Upper lobe of right lung (tissue), 1 donor: ENCODE data around the gene GPHB5. TPM values are rescaled to one million over a fixed set of nuclear protein-coding genes. Genes with fewer than 3 reads are reported as not detected.
"Not testable (repeated sequence)": the region's sequence is repeated elsewhere in the genome, so short reads cannot be mapped to it uniquely, and the experiment has no call there.

Experiments used
- ATAC-seq: fragments of 200-7000 bp; cut with Tn5 transposase; one replicate; pipeline ENCODE4 v1.9.1; 2020; ENCODE audit warnings: mild to moderate bottlenecking, moderate library complexity
- DNase-seq: peaks from one replicate; pipeline ENCODE4 v3.0.0-alpha.2; 2020
- H3K27ac ChIP-seq: fragments of 200-600 bp; one replicate; pipeline ENCODE4 v1.8.0; 2022
- H3K27me3 ChIP-seq: fragments of 200-600 bp; one replicate; pipeline ENCODE4 v1.8.0; 2022; ENCODE audit warnings: mild to moderate bottlenecking
- H3K36me3 ChIP-seq: fragments of 200-600 bp; one replicate; pipeline ENCODE4 v1.8.0; 2022
- H3K4me1 ChIP-seq: fragments of 200-600 bp; one replicate; pipeline ENCODE4 v1.8.0; 2022
- H3K4me3 ChIP-seq: fragments of 200-600 bp; one replicate; pipeline ENCODE4 v1.8.0; 2022; ENCODE audit warnings: mild to moderate bottlenecking
- H3K9me3 ChIP-seq: fragments of 200-600 bp; one replicate; pipeline ENCODE4 v1.8.0; 2022
- intact Hi-C: fragments of 100-400 bp; cut with DNase I; formaldehyde crosslinking; loops from one replicate; pipeline ENCODE4 v1.11.0; 2022
- total RNA-seq: library from RNA; stranded (reverse); fragmentation: NEBNext Ultra II Directional; extraction: Animal tissue kit (Norgen Biotek cat#: 25700); gene quantifications from one replicate; pipeline ENCODE4 v1.2.1, GENCODE V29; 2021
- TF ChIP-seq, protein P1 (sequence below): fragments of 200-600 bp; IDR thresholded peaks from one replicate; pipeline ENCODE4 v1.8.0; 2022; ENCODE audit warnings: antibody characterized with exemption
- donor health status: DM: no; HTN: yes; CAD: no; lungs with severe emphysema.

The GPHB5 gene
- total RNA-seq, 1 donor from 2014 or later, result not detected

DNA sequence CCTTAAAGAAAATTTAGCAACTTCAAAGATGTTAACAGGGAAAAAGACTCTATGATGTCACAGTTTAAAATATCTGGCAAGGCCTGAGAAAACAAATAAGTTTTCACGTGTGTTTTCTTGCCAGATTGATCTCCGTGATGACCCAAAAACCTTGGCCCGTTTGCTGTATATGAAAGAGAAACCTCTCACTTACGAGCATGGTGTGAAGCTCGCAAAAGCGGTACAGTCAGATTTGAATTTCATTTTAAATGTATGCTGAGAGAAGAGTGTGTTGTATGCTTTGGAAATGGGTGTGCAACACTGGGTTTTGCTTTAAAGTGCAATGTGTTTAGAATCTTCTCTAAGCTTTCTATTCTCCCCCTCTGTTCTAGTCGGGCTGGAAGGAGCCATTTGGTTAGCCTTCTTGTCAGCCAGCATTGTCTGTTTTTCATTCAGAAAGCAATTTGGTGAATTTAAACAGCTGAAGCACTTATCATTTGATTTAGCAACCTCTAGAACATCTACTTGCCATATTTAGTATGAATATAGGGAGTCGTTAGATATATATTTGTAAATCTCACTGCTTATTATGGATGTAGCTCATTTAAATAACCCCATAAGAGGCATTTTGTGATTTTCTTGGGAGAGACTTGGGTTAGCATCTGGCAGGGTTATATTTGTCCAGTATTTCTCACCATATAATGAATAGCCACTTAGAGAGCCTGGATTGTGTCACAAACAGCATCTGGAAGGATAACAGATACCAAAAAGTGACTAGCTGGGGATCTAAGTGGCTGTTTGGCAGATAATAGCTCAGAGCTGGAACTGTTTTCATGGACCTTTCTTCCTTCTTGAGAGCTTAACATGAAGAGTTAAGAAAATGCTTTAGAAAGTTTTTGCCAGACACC is 35.5 kb downstream of the GPHB5 start:
- H3K27ac ChIP-seq, result peak overlapping the region; percentile 3
- DNase-seq, result no peak

DNA sequence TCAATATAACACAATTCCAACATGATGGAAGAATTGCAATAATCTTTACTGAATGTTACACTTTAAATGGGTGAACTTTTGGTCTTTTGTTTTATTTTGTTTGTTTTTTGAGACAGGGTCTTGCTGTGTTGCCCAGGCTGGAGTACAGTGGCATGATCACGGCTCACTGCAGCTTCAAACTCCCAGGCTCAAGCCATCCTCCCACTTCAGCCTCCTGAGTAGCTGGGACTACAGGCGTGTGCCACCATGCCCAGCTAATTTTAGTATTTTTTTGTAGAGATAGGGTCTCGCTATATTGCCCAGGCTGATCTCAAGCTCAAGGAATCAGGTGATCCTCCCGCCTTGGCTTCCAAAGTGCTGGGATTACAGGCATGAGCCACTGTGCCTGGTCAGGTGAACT is 38.8 kb downstream of the GPHB5 start:
- H3K36me3 ChIP-seq, H3K27ac ChIP-seq, H3K4me1 ChIP-seq, H3K27me3 ChIP-seq, DNase-seq, H3K4me3 ChIP-seq, ATAC-seq, H3K9me3 ChIP-seq: not testable (repeated sequence)
- intact Hi-C loops, result loop anchor here (5.0 kb wide), 1 partner anchor 103 kb away; no protein-coding TSS in a partner anchor

More for the DNA sequence above, 35.5 kb downstream of the GPHB5 start:
- TF ChIP-seq, protein P1, sequence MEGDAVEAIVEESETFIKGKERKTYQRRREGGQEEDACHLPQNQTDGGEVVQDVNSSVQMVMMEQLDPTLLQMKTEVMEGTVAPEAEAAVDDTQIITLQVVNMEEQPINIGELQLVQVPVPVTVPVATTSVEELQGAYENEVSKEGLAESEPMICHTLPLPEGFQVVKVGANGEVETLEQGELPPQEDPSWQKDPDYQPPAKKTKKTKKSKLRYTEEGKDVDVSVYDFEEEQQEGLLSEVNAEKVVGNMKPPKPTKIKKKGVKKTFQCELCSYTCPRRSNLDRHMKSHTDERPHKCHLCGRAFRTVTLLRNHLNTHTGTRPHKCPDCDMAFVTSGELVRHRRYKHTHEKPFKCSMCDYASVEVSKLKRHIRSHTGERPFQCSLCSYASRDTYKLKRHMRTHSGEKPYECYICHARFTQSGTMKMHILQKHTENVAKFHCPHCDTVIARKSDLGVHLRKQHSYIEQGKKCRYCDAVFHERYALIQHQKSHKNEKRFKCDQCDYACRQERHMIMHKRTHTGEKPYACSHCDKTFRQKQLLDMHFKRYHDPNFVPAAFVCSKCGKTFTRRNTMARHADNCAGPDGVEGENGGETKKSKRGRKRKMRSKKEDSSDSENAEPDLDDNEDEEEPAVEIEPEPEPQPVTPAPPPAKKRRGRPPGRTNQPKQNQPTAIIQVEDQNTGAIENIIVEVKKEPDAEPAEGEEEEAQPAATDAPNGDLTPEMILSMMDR, result no peak
- Histone ChIP-seq H3K4me3 (no peak overlapping the region), H3K4me1 (peaks cover 7% of the 10 kb centered on the region), H3K9me3 (no peaks in the 10 kb centered on the region), H3K36me3 (no peaks in the 10 kb centered on the region), H3K27me3 (no peaks in the 10 kb centered on the region)
- ATAC-seq, result no peak
- intact Hi-C loops, result no loop called here

DNA sequence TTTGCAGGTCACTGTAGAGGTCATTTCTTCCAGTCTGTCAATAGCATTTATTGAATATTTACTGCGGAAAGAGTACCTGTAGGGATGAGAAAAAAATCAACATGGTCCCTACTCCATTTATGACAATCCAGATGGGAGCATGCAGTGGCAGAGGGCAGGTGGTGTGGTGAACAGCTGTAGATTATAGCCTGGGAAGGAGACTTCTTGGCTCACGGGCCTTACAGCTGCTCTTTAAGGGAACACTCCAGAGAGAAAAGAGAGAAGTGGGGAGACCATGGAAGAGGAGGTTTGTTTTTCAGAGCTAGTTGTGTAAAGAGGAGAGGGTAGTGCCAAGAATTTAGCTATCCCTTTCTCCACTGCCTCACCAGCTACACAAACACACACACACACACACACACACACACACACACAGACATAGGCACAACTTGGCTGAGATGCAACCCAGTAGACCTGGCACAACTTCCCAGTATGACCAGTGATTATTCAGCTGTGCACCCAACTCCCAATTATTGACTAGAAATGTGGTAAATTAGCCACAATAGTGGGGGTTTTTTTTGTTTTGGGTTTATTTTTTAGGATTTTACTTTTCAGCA is 41.0 kb downstream of the GPHB5 start:
- H3K27me3 ChIP-seq, result no peaks in the 10 kb centered on the region
- intact Hi-C loops, result loop anchor here (5.0 kb wide), 1 partner anchor 100 kb away; no protein-coding TSS in a partner anchor
- H3K4me1 ChIP-seq, result peaks cover 7% of the 10 kb centered on the region
- H3K27ac ChIP-seq, result no peak overlapping the region
- H3K36me3 ChIP-seq, result no peaks in the 10 kb centered on the region
- TF ChIP-seq, protein P1, result no peak
- H3K4me3 ChIP-seq, result no peak overlapping the region
- no peaks in the 10 kb centered on the region for H3K9me3 ChIP-seq
- DNase-seq (no peak), ATAC-seq (no peak)

DNA sequence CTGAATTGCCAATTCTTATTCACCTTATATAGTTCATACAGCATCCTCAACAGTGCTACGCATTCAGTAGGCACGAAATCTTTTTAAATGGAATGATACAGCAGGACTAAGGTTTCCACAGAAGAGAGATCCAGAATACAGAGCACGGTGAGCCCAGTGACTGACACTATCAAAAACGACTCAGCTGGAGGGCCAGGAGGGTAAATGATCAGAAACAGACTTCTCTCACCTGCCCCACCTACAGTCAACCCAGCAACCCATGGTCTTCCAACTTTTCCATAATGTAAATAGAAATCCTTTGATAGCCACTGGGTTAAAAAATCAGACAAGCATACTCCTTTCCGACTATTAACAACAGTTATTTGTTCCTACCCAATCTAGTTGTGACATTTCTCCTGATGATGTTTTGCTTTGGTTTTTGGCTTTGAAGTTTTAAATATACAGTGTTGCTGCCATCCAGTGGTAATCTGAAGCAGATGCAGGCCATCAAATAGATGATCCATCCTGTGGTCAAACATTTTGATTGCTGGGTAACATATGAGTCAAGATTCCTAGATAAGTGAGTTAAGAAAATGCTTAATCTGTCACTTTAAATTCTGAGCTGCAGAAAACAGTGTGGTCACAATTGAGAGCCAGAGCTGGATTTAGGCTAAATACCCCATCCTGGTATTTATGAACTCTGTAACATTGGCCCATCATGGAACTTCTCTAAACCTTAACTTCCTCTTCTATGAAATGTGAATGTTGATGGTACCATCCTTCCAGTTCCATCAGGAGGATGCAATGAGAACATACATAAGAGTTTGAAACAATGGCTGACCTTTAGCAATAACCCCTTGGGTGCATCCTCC is 42.0 kb downstream of the GPHB5 start:
- H3K4me3 ChIP-seq, result no peak overlapping the region
- peaks cover 7% of the 10 kb centered on the region for H3K4me1 ChIP-seq
- ATAC-seq (peak; percentile 58), DNase-seq (no peak)
- TF ChIP-seq, protein P1, result peak; percentile 76
- intact Hi-C loops, result loop anchor here (5.0 kb wide), 1 partner anchor 99 kb away; no protein-coding TSS in a partner anchor
- H3K36me3 ChIP-seq, result no peaks in the 10 kb centered on the region
- no peak overlapping the region for H3K27ac ChIP-seq
- no peaks in the 10 kb centered on the region for H3K27me3 ChIP-seq
- no peaks in the 10 kb centered on the region for H3K9me3 ChIP-seq

DNA sequence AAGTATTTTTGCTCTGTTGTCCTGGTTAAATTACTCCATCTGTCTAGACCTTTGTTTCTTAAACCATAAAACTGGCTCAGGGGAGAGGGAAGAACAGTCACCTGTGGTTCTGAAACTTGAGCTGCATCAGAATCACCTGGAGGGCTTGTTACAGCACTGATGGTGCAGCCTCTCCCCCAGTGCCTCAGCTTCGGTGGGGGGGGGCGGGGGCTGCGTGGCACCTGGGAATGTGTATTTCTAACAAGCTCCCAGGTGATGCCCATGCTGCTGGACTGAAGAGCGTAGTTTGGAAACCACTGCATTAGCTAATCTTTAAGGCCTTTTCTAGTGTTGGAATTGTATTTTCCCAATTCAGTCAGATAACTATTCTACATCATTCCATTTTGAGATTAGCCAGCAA is 42.7 kb downstream of the GPHB5 start:
- no peak for DNase-seq

More for the DNA sequence above, 42.7 kb downstream of the GPHB5 start:
- Histone ChIP-seq H3K27me3 (no peaks in the 10 kb centered on the region), H3K9me3 (no peaks in the 10 kb centered on the region), H3K4me1 (peaks cover 7% of the 10 kb centered on the region), H3K36me3 (no peaks in the 10 kb centered on the region), H3K4me3 (no peak overlapping the region), H3K27ac (no peak overlapping the region)
- intact Hi-C loops, result loop anchor here (5.0 kb wide), 1 partner anchor 99 kb away; no protein-coding TSS in a partner anchor
- TF ChIP-seq, protein P1, result no peak
- ATAC-seq, result no peak
